ENCODE results near the gene HNRNPF.

HNRNPF gene

GRCh38 chr10:43436291-43437140 is 27.5 kb upstream of the HNRNPF start, which contains the start of gene ZNF487 (continued):
- TF ChIP-seq ZNF341 (tag by site-specific recombination; IDR thresholded peaks at IDR 0.05; ENCODE audit: low read depth) (peak; percentile 63), ZNF423 (tag by site-specific recombination; IDR thresholded peaks at IDR 0.05) (0 out of 2 replicates have a peak, but pooled peaks have one; percentile 17), ZNF426 (tag by site-specific recombination; IDR thresholded peaks at IDR 0.05) (no peak), ZNF449 (tag by site-specific recombination; IDR thresholded peaks at IDR 0.05) (peak; percentile 78), ZSCAN30 (tag by site-specific recombination; IDR thresholded peaks at IDR 0.05) (no peak; the same call in 1 of the 2 replicates), ZNF248 (tag by site-specific recombination; IDR thresholded peaks at IDR 0.05) (no peak), ZNF391 (tag by site-specific recombination; IDR thresholded peaks at IDR 0.05; ENCODE audit: borderline replicate concordance, low read depth) (no peak), ZNF174 (tag by site-specific recombination; IDR thresholded peaks at IDR 0.05) (no peak), ZNF843 (tag by site-specific recombination; IDR thresholded peaks at IDR 0.05) (no peak), ZEB2 (tag by site-specific recombination; IDR thresholded peaks at IDR 0.05) (peak; percentile 86), TSHZ1 (tag by site-specific recombination; IDR thresholded peaks at IDR 0.05; ENCODE audit: borderline replicate concordance) (no peak), ATF2 (tag by site-specific recombination; IDR thresholded peaks at IDR 0.05; ENCODE audit: low read depth) (no peak), MYNN (tag by site-specific recombination; IDR thresholded peaks at IDR 0.05; ENCODE audit: borderline replicate concordance) (no peak), ZNF621 (tag by site-specific recombination; IDR thresholded peaks at IDR 0.05) (no peak), ZNF580 (tag by site-specific recombination; IDR thresholded peaks at IDR 0.05) (no peak; the same call in 1 of the 2 replicates), ZNF544 (tag by site-specific recombination; IDR thresholded peaks at IDR 0.05) (no peak), GFI1B (tag by site-specific recombination; IDR thresholded peaks at IDR 0.05) (no peak), ZBTB10 (tag by site-specific recombination; IDR thresholded peaks at IDR 0.05) (0 out of 2 replicates have a peak, but pooled peaks have one; percentile 57), GLIS1 (tag by site-specific recombination; IDR thresholded peaks at IDR 0.05) (no peak), ZSCAN18 (tag by site-specific recombination; IDR thresholded peaks at IDR 0.05) (no peak), WT1 (tag by site-specific recombination; IDR thresholded peaks at IDR 0.05) (no peak), ZNF548 (tag by site-specific recombination; IDR thresholded peaks at IDR 0.05) (no peak), ZSCAN16 (tag by site-specific recombination; IDR thresholded peaks at IDR 0.05) (no peak), ZSCAN23 (tag by site-specific recombination; IDR thresholded peaks at IDR 0.05) (no peak), ZBTB7A (tag by site-specific recombination; IDR thresholded peaks at IDR 0.05; ENCODE audit: low read depth) (peak; percentile 46; the same call in 1 of the 2 replicates), ZNF335 (tag by site-specific recombination; conservative IDR thresholded peaks at IDR 0.05) (peak; percentile 99), ZNF239 (tag by site-specific recombination; IDR thresholded peaks at IDR 0.05) (no peak), MEIS1 (CRISPR knock-in tag; IDR thresholded peaks at IDR 0.05; ENCODE audit: borderline replicate concordance) (no peak), ZNF670 (tag by site-specific recombination; IDR thresholded peaks at IDR 0.05; ENCODE audit: low read depth) (no peak)

Data from HEK293 (cell line).